Endodermal cell (in vitro differentiated cells): ENCODE data around the gene GLRA3. TPM values are rescaled to one million over a fixed set of nuclear protein-coding genes. Genes with fewer than 3 reads are reported as not detected.

Source experiments
- DNase-seq: peaks from one replicate; pipeline ENCODE4 v3.0.0-alpha.2; 2017
- H3K27ac ChIP-seq: 2 replicates; pipeline ENCODE4 v1.5.1; 2013; ENCODE audit warnings: mild to moderate bottlenecking, low read depth, low read length, moderate library complexity
- H3K27me3 ChIP-seq: 2 replicates; pipeline ENCODE4 v1.6.1; 2013; ENCODE audit warnings: mild to moderate bottlenecking, low read length, moderate library complexity; ENCODE audit not compliant: insufficient read depth, control insufficient read depth, poor library complexity, severe bottlenecking
- H3K36me3 ChIP-seq: 2 replicates; pipeline ENCODE4 v1.7.0; 2013; ENCODE audit warnings: mild to moderate bottlenecking, low read length, moderate library complexity; ENCODE audit not compliant: control insufficient read depth, insufficient read depth
- H3K4me1 ChIP-seq: one replicate; pipeline ENCODE4 v1.7.0; 2013; ENCODE audit warnings: low read length; ENCODE audit not compliant: control insufficient read depth, insufficient read depth
- H3K4me3 ChIP-seq: 2 replicates; pipeline ENCODE4 v1.5.1; 2013; ENCODE audit warnings: mild to moderate bottlenecking, low read length, moderate library complexity
- H3K9ac ChIP-seq: 2 replicates; pipeline ENCODE4 v1.6.1; 2013; ENCODE audit warnings: mild to moderate bottlenecking, low read length, moderate library complexity; ENCODE audit not compliant: poor library complexity, severe bottlenecking; ENCODE audit errors: extremely low read depth
- H3K9me3 ChIP-seq: 2 replicates; pipeline ENCODE4 v1.6.1; 2013; ENCODE audit warnings: mild to moderate bottlenecking, low read length, moderate library complexity; ENCODE audit not compliant: control insufficient read depth
- H3K27ac Mint-ChIP-seq: 2 replicates; pipeline ENCODE4 v1.8.0; 2020; ENCODE audit warnings: mixed read lengths
- H3K27me3 Mint-ChIP-seq: 2 replicates; pipeline ENCODE4 v1.8.0; 2021; ENCODE audit warnings: mild to moderate bottlenecking, mixed read lengths; ENCODE audit not compliant: insufficient read depth
- H3K36me3 Mint-ChIP-seq: 2 replicates; pipeline ENCODE4 v1.8.0; 2020; ENCODE audit warnings: low read depth, mixed read lengths
- H3K4me1 Mint-ChIP-seq: 2 replicates; pipeline ENCODE4 v1.8.0; 2020; ENCODE audit warnings: mixed read lengths
- H3K4me3 Mint-ChIP-seq: 2 replicates; pipeline ENCODE4 v1.8.0; 2020; ENCODE audit warnings: mild to moderate bottlenecking, moderate library complexity, mixed read lengths
- H3K9me3 Mint-ChIP-seq: 2 replicates; pipeline ENCODE4 v1.8.0; 2020; ENCODE audit warnings: mild to moderate bottlenecking, mixed read lengths
- WGBS, 2 experiments: methylation state at CpG; one replicate each; pipeline versions ENCODE4 v1.1.5 to v1.1.7; 2013; ENCODE audit warnings: missing lambda C conversion rate in 2 of 2, mixed read lengths in 1 of 2; ENCODE audit not compliant: insufficient coverage in 1 of 2, insufficient read length in 1 of 2; 5-methylcytosine and 5-hydroxymethylcytosine counted together
- total RNA-seq, 2 donors: library from RNA; stranded (reverse); fragmentation: NEBNext Ultra II Directional in 1 of 2; extraction: Animal tissue kit (Norgen Biotek cat#: 25700) in 1 of 2; gene quantifications; 2 replicates in 1 of 2; 3 replicates in 1 of 2; pipeline ENCODE4 v1.2.1, GENCODE V29; 2021
- TF ChIP-seq, protein P1 (sequence below): fragments of 200-600 bp; sonication (generic); conservative IDR thresholded peaks from 2 replicates; pipeline ENCODE4 v1.5.0; 2021; ENCODE audit warnings: antibody characterized with exemption, mild to moderate bottlenecking

Gene GLRA3
- total RNA-seq, 2 donors from 2014 or later = 0.11 TPM; not detected in 1

DNA sequence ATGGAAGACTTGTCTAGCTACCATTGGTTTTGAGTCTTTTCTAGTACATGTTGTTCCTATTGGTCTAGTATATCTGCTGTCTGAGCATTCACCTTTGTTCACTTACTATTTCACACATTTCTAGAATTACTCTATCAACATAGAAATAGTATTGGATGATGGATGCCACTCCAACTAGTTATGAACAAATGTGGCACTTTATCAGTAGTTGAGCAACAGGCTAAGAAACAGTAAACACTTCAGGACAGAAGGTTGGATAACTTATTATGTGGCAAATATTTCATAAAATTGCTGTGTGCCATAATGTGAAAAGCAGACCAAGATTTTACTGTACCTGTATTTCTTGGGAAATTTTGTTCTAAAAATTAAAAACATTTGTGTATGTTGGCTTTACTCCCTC, 42.4 kb upstream of the GLRA3 start:
- no peak overlapping the region for H3K27ac Mint-ChIP-seq
- peaks cover 2% of the 10 kb centered on the region for H3K36me3 Mint-ChIP-seq
- Histone ChIP-seq H3K36me3 (no peaks in the 10 kb centered on the region), H3K27me3 (no peaks in the 10 kb centered on the region), H3K4me1 (no peaks in the 10 kb centered on the region), H3K9me3 (peaks cover 6% of the 10 kb centered on the region), H3K27ac (no peak overlapping the region), H3K9ac (no peak overlapping the region), H3K4me3 (no peak overlapping the region)
- TF ChIP-seq, protein P1, sequence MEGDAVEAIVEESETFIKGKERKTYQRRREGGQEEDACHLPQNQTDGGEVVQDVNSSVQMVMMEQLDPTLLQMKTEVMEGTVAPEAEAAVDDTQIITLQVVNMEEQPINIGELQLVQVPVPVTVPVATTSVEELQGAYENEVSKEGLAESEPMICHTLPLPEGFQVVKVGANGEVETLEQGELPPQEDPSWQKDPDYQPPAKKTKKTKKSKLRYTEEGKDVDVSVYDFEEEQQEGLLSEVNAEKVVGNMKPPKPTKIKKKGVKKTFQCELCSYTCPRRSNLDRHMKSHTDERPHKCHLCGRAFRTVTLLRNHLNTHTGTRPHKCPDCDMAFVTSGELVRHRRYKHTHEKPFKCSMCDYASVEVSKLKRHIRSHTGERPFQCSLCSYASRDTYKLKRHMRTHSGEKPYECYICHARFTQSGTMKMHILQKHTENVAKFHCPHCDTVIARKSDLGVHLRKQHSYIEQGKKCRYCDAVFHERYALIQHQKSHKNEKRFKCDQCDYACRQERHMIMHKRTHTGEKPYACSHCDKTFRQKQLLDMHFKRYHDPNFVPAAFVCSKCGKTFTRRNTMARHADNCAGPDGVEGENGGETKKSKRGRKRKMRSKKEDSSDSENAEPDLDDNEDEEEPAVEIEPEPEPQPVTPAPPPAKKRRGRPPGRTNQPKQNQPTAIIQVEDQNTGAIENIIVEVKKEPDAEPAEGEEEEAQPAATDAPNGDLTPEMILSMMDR = no peak
- no peak overlapping the region for H3K4me3 Mint-ChIP-seq
- DNase-seq = no peak
- H3K9me3 Mint-ChIP-seq = peaks cover 4% of the 10 kb centered on the region
- H3K4me1 Mint-ChIP-seq = peaks cover 17% of the 10 kb centered on the region
- no peaks in the 10 kb centered on the region for H3K27me3 Mint-ChIP-seq

DNA sequence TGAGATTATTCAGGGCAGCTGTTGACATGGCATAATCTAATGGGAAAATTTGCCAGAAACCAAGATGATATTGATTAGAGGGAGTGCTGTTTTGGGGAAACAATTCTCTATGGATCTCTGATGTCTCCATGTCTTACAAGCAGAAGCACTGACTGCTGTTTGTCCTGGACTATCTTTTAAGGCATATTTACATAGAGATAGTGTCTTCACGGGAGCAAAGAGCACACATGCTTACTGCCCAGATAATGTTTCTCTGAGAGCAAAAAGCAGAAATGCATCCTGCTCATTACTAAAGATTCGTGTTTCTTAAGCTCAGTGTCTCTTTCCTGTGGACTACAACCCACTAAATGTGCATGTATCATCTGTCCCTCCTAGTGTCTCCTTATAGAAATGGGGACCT, 41.3 kb upstream of the GLRA3 start:
- peaks cover 5% of the 10 kb centered on the region for H3K9me3 Mint-ChIP-seq
- TF ChIP-seq, protein P1 = no peak
- Histone ChIP-seq H3K4me1 (no peaks in the 10 kb centered on the region), H3K27me3 (no peaks in the 10 kb centered on the region), H3K9me3 (peaks cover 13% of the 10 kb centered on the region), H3K9ac (no peak overlapping the region), H3K36me3 (no peaks in the 10 kb centered on the region), H3K27ac (no peak overlapping the region), H3K4me3 (no peak overlapping the region)
- H3K27ac Mint-ChIP-seq = no peak overlapping the region
- peaks cover 17% of the 10 kb centered on the region for H3K4me1 Mint-ChIP-seq
- H3K4me3 Mint-ChIP-seq = no peak overlapping the region
- DNase-seq = no peak
- H3K27me3 Mint-ChIP-seq = no peaks in the 10 kb centered on the region
- WGBS, 2 experiments = 85 to 93% methylated on average over 2 of the region's 2 CpGs
- peaks cover 2% of the 10 kb centered on the region for H3K36me3 Mint-ChIP-seq

DNA sequence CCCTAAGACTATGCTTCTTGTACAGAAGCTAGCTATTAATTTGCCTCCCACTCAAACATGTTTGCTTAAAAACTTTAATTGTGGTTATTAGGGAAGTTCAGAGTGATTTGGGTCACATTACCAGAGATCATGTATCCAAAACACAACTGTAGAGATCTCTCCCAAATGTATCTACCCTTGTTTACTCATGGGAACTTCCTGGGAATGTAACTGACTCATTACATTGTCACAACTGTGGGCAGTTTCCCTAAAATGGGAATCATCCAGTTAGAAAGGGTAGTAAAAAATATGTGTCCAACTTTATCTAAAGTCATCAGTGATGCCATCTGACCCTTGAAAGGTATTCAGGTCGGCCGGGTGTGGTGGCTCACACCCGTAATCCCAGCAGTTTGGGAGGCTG, 40.3 kb upstream of the GLRA3 start:
- H3K4me3 Mint-ChIP-seq = no peak overlapping the region
- peaks cover 5% of the 10 kb centered on the region for H3K9me3 Mint-ChIP-seq
- H3K4me1 Mint-ChIP-seq = peaks cover 17% of the 10 kb centered on the region
- Histone ChIP-seq H3K27me3 (no peaks in the 10 kb centered on the region), H3K36me3 (no peaks in the 10 kb centered on the region), H3K9me3 (peaks cover 13% of the 10 kb centered on the region), H3K27ac (no peak overlapping the region), H3K4me3 (no peak overlapping the region), H3K9ac (no peak overlapping the region), H3K4me1 (no peaks in the 10 kb centered on the region)
- H3K27ac Mint-ChIP-seq = no peak overlapping the region
- no peaks in the 10 kb centered on the region for H3K27me3 Mint-ChIP-seq
- TF ChIP-seq, protein P1 = no peak
- WGBS, 2 experiments = 77 to 90% methylated on average over 3 of the region's 3 CpGs
- no peak for DNase-seq
- H3K36me3 Mint-ChIP-seq = peaks cover 2% of the 10 kb centered on the region
